Subcutaneous abdominal adipose tissue (tissue), 5 donors: ENCODE data around the gene ARRB2.
"Not testable (repeated sequence)": the region's sequence is repeated elsewhere in the genome, so short reads cannot be mapped to it uniquely, and the experiment has no call there.

ENCODE experiments used
- H3K27ac ChIP-seq: one replicate; pipeline ENCODE4 v1.7.0; 2013; ENCODE audit warnings: low read depth, mild to moderate bottlenecking, inconsistent platforms, low read length, moderate library complexity
- H3K27me3 ChIP-seq, 5 donors: one replicate each; pipeline ENCODE4 v1.7.0; 2013; ENCODE audit warnings: low read length in 5 of 5, inconsistent platforms in 1 of 5; ENCODE audit not compliant: control insufficient read depth in 5 of 5, insufficient read depth in 4 of 5
- H3K36me3 ChIP-seq, 5 donors: one replicate each; pipeline ENCODE4 v1.7.0; 2013; ENCODE audit warnings: low read length in 5 of 5; ENCODE audit not compliant: control insufficient read depth in 5 of 5, insufficient read depth in 5 of 5
- H3K4me1 ChIP-seq, 5 donors: one replicate each; pipeline ENCODE4 v1.7.0; 2013; ENCODE audit warnings: low read length in 5 of 5, mild to moderate bottlenecking in 3 of 5, moderate library complexity in 1 of 5; ENCODE audit not compliant: control insufficient read depth in 5 of 5, insufficient read depth in 5 of 5
- H3K4me3 ChIP-seq, 5 donors: one replicate each; pipeline ENCODE4 v1.7.0; 2013; ENCODE audit warnings: low read length in 5 of 5, low read depth in 1 of 5
- H3K9ac ChIP-seq, 5 donors: one replicate each; pipeline ENCODE4 v1.7.0; 2013; ENCODE audit warnings: low read length in 5 of 5, mild to moderate bottlenecking in 4 of 5, moderate library complexity in 3 of 5
- H3K9me3 ChIP-seq, 5 donors: one replicate each; pipeline ENCODE4 v1.7.0; 2013; ENCODE audit warnings: low read length in 5 of 5; ENCODE audit not compliant: control insufficient read depth in 5 of 5
- donor health status: healthy.
- donor health status: healthy.
- donor health status: healthy.
- donor health status: healthy.
- donor health status: healthy.

ARRB2 gene

GRCh38 chr17:4693416-4693815 is 17.0 kb upstream of the ARRB2 start:
- Histone ChIP-seq H3K4me3 (no peak overlapping the region), H3K36me3 (peaks cover 2 to 31% (median 22%) of the 10 kb centered on the region in 5 donors), H3K9me3 (no peaks in the 10 kb centered on the region), H3K4me1 (no peaks in the 10 kb centered on the region), H3K9ac (no peak overlapping the region), H3K27me3 (no peaks in the 10 kb centered on the region), H3K27ac (no peak overlapping the region)

GRCh38 chr17:4696437-4696805 is 14.0 kb upstream of the ARRB2 start:
- Histone ChIP-seq H3K27ac (no peak overlapping the region), H3K4me1 (no peaks in the 10 kb centered on the region), H3K9me3 (no peaks in the 10 kb centered on the region), H3K27me3 (no peaks in the 10 kb centered on the region), H3K4me3 (no peak overlapping the region), H3K9ac (no peak overlapping the region), H3K36me3 (peaks cover 0 to 20% (median 7%) of the 10 kb centered on the region in 5 donors)

- H3K9me3 ChIP-seq, H3K27ac ChIP-seq, H3K9ac ChIP-seq, H3K4me3 ChIP-seq, H3K27me3 ChIP-seq: not testable (repeated sequence)
- H3K4me1 ChIP-seq: peaks cover 4 to 20% (median 15%) of the 10 kb centered on the region in 5 donors
- peaks cover 0 to 16% (median 7%) of the 10 kb centered on the region in 5 donors for H3K36me3 ChIP-seq
These were observed 10.9 kb upstream of the ARRB2 start for GRCh38 chr17:4699401-4700056.

GRCh38 chr17:4701116-4701515 is 9.3 kb upstream of the ARRB2 start:
- Histone ChIP-seq H3K4me3 (no peak overlapping the region), H3K9ac (no peak overlapping the region), H3K9me3 (no peaks in the 10 kb centered on the region), H3K4me1 (peaks cover 4 to 21% (median 18%) of the 10 kb centered on the region in 5 donors), H3K27me3 (no peaks in the 10 kb centered on the region), H3K27ac (no peak overlapping the region), H3K36me3 (peaks cover 0 to 13% (median 7%) of the 10 kb centered on the region in 5 donors)

GRCh38 chr17:4703330-4703691 is 7.1 kb upstream of the ARRB2 start:
- H3K27ac ChIP-seq: peak overlapping the region; percentile 46
- H3K9me3 ChIP-seq: peaks cover 0 to under 1% (median 0%) of the 10 kb centered on the region in 5 donors
- peaks cover 4 to 21% (median 18%) of the 10 kb centered on the region in 5 donors for H3K4me1 ChIP-seq
- H3K36me3 ChIP-seq: no peaks in the 10 kb centered on the region
- H3K9ac ChIP-seq: peak overlapping the region; percentile 80 to 93 (median 86)
- H3K4me3 ChIP-seq: peak overlapping the region; percentile 86 to 97 (median 93)
- H3K27me3 ChIP-seq: no peaks in the 10 kb centered on the region

GRCh38 chr17:4704574-4704907 is 5.9 kb upstream of the ARRB2 start:
- peak overlapping the region in 3 of 5 donors; percentile 80 to 93 (median 92) for H3K9ac ChIP-seq
- H3K27ac ChIP-seq, H3K27me3 ChIP-seq, H3K9me3 ChIP-seq, H3K36me3 ChIP-seq: not testable (repeated sequence)
- H3K4me1 ChIP-seq: peaks cover 4 to 22% (median 18%) of the 10 kb centered on the region in 5 donors
- peak overlapping the region; percentile 65 to 97 (median 93) for H3K4me3 ChIP-seq

- Histone ChIP-seq H3K4me3 (no peak overlapping the region), H3K27me3 (no peaks in the 10 kb centered on the region), H3K4me1 (peaks cover 4 to 26% (median 21%) of the 10 kb centered on the region in 5 donors)
These were observed 5.4 kb upstream of the ARRB2 start for GRCh38 chr17:4704991-4705390.

GRCh38 chr17:4706121-4706520 is 4.3 kb upstream of the ARRB2 start:
- Histone ChIP-seq H3K27ac (no peak overlapping the region), H3K9me3 (peaks cover 0 to 3% (median 0%) of the 10 kb centered on the region in 5 donors), H3K27me3 (no peaks in the 10 kb centered on the region), H3K36me3 (no peaks in the 10 kb centered on the region), H3K4me1 (peaks cover 4 to 34% (median 28%) of the 10 kb centered on the region in 5 donors), H3K9ac (no peak overlapping the region), H3K4me3 (no peak overlapping the region)

More at GRCh38 chr17:4704991-4705390, 5.4 kb upstream of the ARRB2 start:
- Histone ChIP-seq H3K27ac (no peak overlapping the region), H3K9ac (no peak overlapping the region), H3K9me3 (peaks cover 0 to 3% (median 0%) of the 10 kb centered on the region in 5 donors), H3K36me3 (no peaks in the 10 kb centered on the region)

- Histone ChIP-seq H3K36me3 (no peaks in the 10 kb centered on the region), H3K27me3 (no peaks in the 10 kb centered on the region), H3K9me3 (peaks cover 0 to 3% (median 0%) of the 10 kb centered on the region in 5 donors), H3K4me3 (no peak overlapping the region), H3K9ac (no peak overlapping the region), H3K27ac (no peak overlapping the region), H3K4me1 (peaks cover 0 to 40% (median 33%) of the 10 kb centered on the region in 5 donors)
These were observed 2.0 kb upstream of the ARRB2 start for GRCh38 chr17:4708436-4708835.

- Histone ChIP-seq H3K4me3 (peak overlapping the region; percentile 55 to 76 (median 70)), H3K27ac (peak overlapping the region; percentile 24), H3K9ac (peak overlapping the region in 4 of 5 donors; percentile 28 to 78 (median 69)), H3K36me3 (peaks cover 0 to 11% (median under 1%) of the 10 kb centered on the region in 5 donors), H3K4me1 (peaks cover 0 to 50% (median 28%) of the 10 kb centered on the region in 5 donors), H3K9me3 (peaks cover 0 to 3% (median 0%) of the 10 kb centered on the region in 5 donors), H3K27me3 (no peaks in the 10 kb centered on the region)
These were observed 532 bp downstream of the ARRB2 start for GRCh38 chr17:4710693-4711634.
